IMR-90 (cell line): ENCODE data around the gene HSPG2. TPM values are rescaled to one million over a fixed set of nuclear protein-coding genes. Genes with fewer than 3 reads are reported as not detected.

Experiments
- ATAC-seq: fragments of 200-7000 bp; cut with Tn5 transposase; 2 replicates; pipeline ENCODE4 v1.9.1; 2020; ENCODE audit warnings: low read depth, mild to moderate bottlenecking, moderate library complexity
- BruUV-seq: library from RNA; stranded (reverse); fragments of 400-500 nt; replicated peaks from 2 replicates; lab custom pipeline; 2021; lab: Mats Ljungman, UMichigan
- CTCF ChIA-PET: fragments of 300-600 bp; formaldehyde crosslinking; extraction: SDS; loops from one replicate; lab custom pipeline; 2021; ENCODE audit warnings: antibody characterized with exemption; lab: Yijun Ruan, JAX
- POLR2A ChIA-PET: fragments of 300-600 bp; sonication (Branson Sonifier 250); formaldehyde crosslinking; loops from one replicate; lab custom pipeline; 2022; ENCODE audit warnings: antibody characterized with exemption; ENCODE audit not compliant: unreplicated experiment; lab: Charles Lee
- DNase-seq: peaks from one replicate; pipeline ENCODE4 v3.0.0; 2013
- H2AFZ ChIP-seq: replicated peaks from 2 replicates; pipeline ENCODE3; 2013; ENCODE audit warnings: low read length, mild to moderate bottlenecking; ENCODE audit not compliant: poor library complexity
- H2AK5ac ChIP-seq: 2 replicates; pipeline ENCODE4 v1.6.1; 2013; ENCODE audit warnings: low read depth, low read length, inconsistent platforms
- H2AK9ac ChIP-seq: replicated peaks from 2 replicates; pipeline ENCODE3; 2013; ENCODE audit warnings: mild to moderate bottlenecking, low read depth, low read length, moderate library complexity; ENCODE audit not compliant: poor library complexity
- H2BK120ac ChIP-seq: 2 replicates; pipeline ENCODE4 v1.6.1; 2013; ENCODE audit warnings: low read depth, low read length, inconsistent platforms
- H2BK15ac ChIP-seq: 3 replicates; pipeline ENCODE4 v1.6.1; 2013; ENCODE audit warnings: low read depth, low read length, inconsistent platforms
- H2BK20ac ChIP-seq: 2 replicates; pipeline ENCODE4 v1.6.1; 2013; ENCODE audit warnings: low read depth, mild to moderate bottlenecking, inconsistent platforms, low read length, moderate library complexity
- H2BK5ac ChIP-seq: 2 replicates; pipeline ENCODE4 v1.6.1; 2013; ENCODE audit warnings: mild to moderate bottlenecking, low read depth, low read length, inconsistent platforms; ENCODE audit not compliant: poor library complexity, severe bottlenecking
- H3K14ac ChIP-seq: replicated peaks from 2 replicates; pipeline ENCODE4 v1.6.1; 2013; ENCODE audit warnings: low read depth, low read length, inconsistent platforms
- H3K18ac ChIP-seq: 2 replicates; pipeline ENCODE4 v1.6.1; 2013; ENCODE audit warnings: low read depth, low read length, control low read depth
- H3K23ac ChIP-seq: 2 replicates; pipeline ENCODE4 v1.6.1; 2013; ENCODE audit warnings: low read depth, low read length, inconsistent platforms
- H3K27ac ChIP-seq: 2 replicates; pipeline ENCODE4 v1.5.1; 2013; ENCODE audit warnings: mild to moderate bottlenecking, control low read depth, low read length; ENCODE audit not compliant: insufficient read depth
- H3K27me3 ChIP-seq: 2 replicates; pipeline ENCODE4 v1.6.1; 2013; ENCODE audit warnings: low read length; ENCODE audit not compliant: control insufficient read depth, insufficient read depth
- H3K36me3 ChIP-seq: 2 replicates; pipeline ENCODE4 v1.6.1; 2013; ENCODE audit warnings: low read length, mixed read lengths; ENCODE audit not compliant: control insufficient read depth, insufficient read depth
- H3K4ac ChIP-seq: 2 replicates; pipeline ENCODE4 v1.6.1; 2013; ENCODE audit warnings: low read depth, low read length, inconsistent platforms
- H3K4me1 ChIP-seq: 2 replicates; pipeline ENCODE4 v1.6.1; 2013; ENCODE audit warnings: low read length, mixed read lengths; ENCODE audit not compliant: control insufficient read depth, insufficient read depth
- H3K4me2 ChIP-seq: 2 replicates; pipeline ENCODE4 v1.6.1; 2013; ENCODE audit warnings: low read depth, mild to moderate bottlenecking, control low read depth, low read length, moderate library complexity
- H3K4me3 ChIP-seq: 2 replicates; pipeline ENCODE4 v1.5.1; 2013; ENCODE audit warnings: low read depth, mild to moderate bottlenecking, control low read depth, low read length, moderate library complexity; ENCODE audit not compliant: insufficient read depth
- H3K56ac ChIP-seq: 2 replicates; pipeline ENCODE4 v1.6.1; 2013; ENCODE audit warnings: low read length, inconsistent platforms; ENCODE audit not compliant: insufficient read depth; ENCODE audit errors: extremely low read depth
- H3K79me1 ChIP-seq, 2 experiments: 2 replicates each; pipeline ENCODE4 v1.6.1; 2013; ENCODE audit warnings: low read length in 2 of 2, inconsistent platforms in 1 of 2, low read depth in 1 of 2
- H3K9ac ChIP-seq: 2 replicates; pipeline ENCODE4 v1.6.1; 2013; ENCODE audit warnings: low read depth, low read length, control low read depth
- H3K9me1 ChIP-seq: 2 replicates; pipeline ENCODE4 v1.6.1; 2013; ENCODE audit warnings: low read length, inconsistent platforms; ENCODE audit not compliant: insufficient read depth
- H3K9me3 ChIP-seq: 2 replicates; pipeline ENCODE4 v1.6.1; 2013; ENCODE audit warnings: low read length; ENCODE audit not compliant: control insufficient read depth, insufficient read depth
- H4K20me1 ChIP-seq: 2 replicates; pipeline ENCODE4 v1.6.1; 2013; ENCODE audit warnings: low read length, inconsistent platforms; ENCODE audit not compliant: insufficient read depth
- H4K5ac ChIP-seq: 2 replicates; pipeline ENCODE4 v1.6.1; 2013; ENCODE audit warnings: mild to moderate bottlenecking, low read depth, low read length, control low read depth
- H4K8ac ChIP-seq, 2 experiments: 2 replicates each; pipeline ENCODE4 v1.6.1; 2013; ENCODE audit warnings: low read depth in 2 of 2, low read length in 2 of 2, control low read depth in 1 of 2, inconsistent platforms in 1 of 2
- H4K91ac ChIP-seq: 2 replicates; pipeline ENCODE4 v1.6.1; 2013; ENCODE audit warnings: low read depth, low read length, inconsistent platforms; ENCODE audit not compliant: insufficient read depth
- POLR2A ChIP-seq: IDR thresholded peaks from 2 replicates; pipeline ENCODE4 v1.6.1; 2012; ENCODE audit warnings: mild to moderate bottlenecking, low read depth, low read length
- SMC3 ChIP-seq: fragments of 150-350 bp; IDR thresholded peaks from 2 replicates; pipeline ENCODE4 v1.6.1; 2016; ENCODE audit warnings: low read depth, mild to moderate bottlenecking, antibody characterized with exemption, low read length, moderate library complexity
- WGBS, 2 experiments: methylation state at CpG; one replicate each; pipeline versions ENCODE4 v1.1.5 to v1.1.7; 2013; ENCODE audit warnings: missing lambda C conversion rate in 2 of 2; ENCODE audit not compliant: insufficient read length in 1 of 2; ENCODE audit errors: extremely low coverage in 2 of 2; 5-methylcytosine and 5-hydroxymethylcytosine counted together
- dilution Hi-C: fragments of 300-500 bp; cut with HindIII; formaldehyde crosslinking; loops from one replicate; pipeline ENCODE4 v1.14.3; 2018; ENCODE audit warnings: low sequenced_read_pairs; ENCODE audit not compliant: unreplicated experiment
- in situ Hi-C: fragments of 300-500 bp; cut with MboI; formaldehyde crosslinking; loops from 3 replicates; pipeline ENCODE4 v1.14.3; 2019; ENCODE audit warnings: low sequenced_read_pairs, inconsistent platforms, mixed read lengths
- intact Hi-C: fragments of 100-400 bp; cut with micrococcal nuclease; formaldehyde crosslinking; loops from 2 replicates; pipeline ENCODE4 v1.10.0; 2022
- polyA plus RNA-seq, 3 experiments: library from polyadenylated mRNA; depleted of rRNA; stranded (reverse); fragments of >200 nt; gene quantifications; 2 replicates each; pipeline ENCODE4 v1.2.3, GENCODE V29; 2012; ENCODE audit warnings: low replicate concordance in 1 of 3
- total RNA-seq: library from RNA; depleted of rRNA; stranded (reverse); fragments of >200 nt; gene quantifications from 2 replicates; pipeline ENCODE4 v1.2.3, GENCODE V29; 2012

HSPG2 gene
- total and polyA plus RNA-seq, 2 of the 4 experiments (the other 2 are of a cell fraction) = 15.8 to 94.0 TPM

DNA sequence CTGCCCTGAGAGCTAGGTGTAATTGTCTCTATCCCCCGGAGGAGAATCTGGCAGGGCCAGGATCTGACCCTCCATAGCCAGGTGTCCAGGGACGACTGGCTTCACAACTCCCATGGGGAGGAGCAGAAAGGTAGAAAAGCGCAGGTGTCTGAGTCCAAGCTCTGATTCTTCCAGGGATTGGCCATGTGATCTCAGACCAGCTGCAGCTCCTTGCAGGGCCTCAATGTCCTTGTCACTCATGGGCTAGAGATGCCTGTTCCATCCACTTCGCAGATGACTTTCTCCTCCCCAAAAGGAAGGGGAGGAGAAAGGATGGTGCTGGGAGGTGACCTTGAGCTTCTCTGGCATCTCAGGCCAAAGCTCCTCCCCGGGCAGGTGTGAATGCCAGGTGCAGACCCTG is 22.7 kb downstream of the HSPG2 start:
- DNase-seq = no peak
- 93% methylated on average over 2 of the region's 5 CpGs; no CpG with 5 or more reads in 1 of the 2 experiments for WGBS, 2 experiments
- Histone ChIP-seq H3K4ac (no peak overlapping the region), H3K27ac (no peak overlapping the region), H3K14ac (no peak overlapping the region), H4K91ac (no peak overlapping the region), H4K5ac (no peak overlapping the region), H2BK120ac (no peak overlapping the region), H2AK9ac (peak overlapping the region; percentile 23), H3K9me3 (no peaks in the 10 kb centered on the region), H3K4me2 (no peak overlapping the region), H3K9me1 (peaks cover 14% of the 10 kb centered on the region), H2BK15ac (no peak overlapping the region), H2AK5ac (no peak overlapping the region), H3K79me1 (peaks cover 48 to 89% of the 10 kb centered on the region in 2 experiments), H3K18ac (no peak overlapping the region), H3K4me3 (no peak overlapping the region), H2BK5ac (no peak overlapping the region), H3K23ac (no peak overlapping the region), H3K27me3 (no peaks in the 10 kb centered on the region), H3K56ac (no peak overlapping the region), H2AFZ (no peak overlapping the region), H3K9ac (no peak overlapping the region), H3K36me3 (peaks cover 2% of the 10 kb centered on the region), H4K20me1 (peaks cover 23% of the 10 kb centered on the region), H4K8ac (no peak overlapping the region), H3K4me1 (peaks cover 27% of the 10 kb centered on the region), H2BK20ac (no peak overlapping the region)
- ChIA-PET POLR2A (no interaction called here), CTCF (no interaction called here)
- no peak for ATAC-seq
- dilution Hi-C loops = no loop called here
- no TSS peak for BruUV-seq
- intact Hi-C loops = no loop called here
- in situ Hi-C loops = no loop called here
- TF ChIP-seq SMC3 = no peak
- TF ChIP-seq POLR2A = no peak
